GM21367 (cell line): ENCODE measurements around the gene ZNF598.
"Not testable (repeated sequence)": the region's sequence is repeated elsewhere in the genome, so short reads cannot be mapped to it uniquely, and the experiment has no call there.

Experiments used
- ATAC-seq: cut with Tn5 transposase; IDR thresholded peaks from one replicate; pipeline ENCODE4 v1.9.1; 2021; ENCODE audit not compliant: unreplicated experiment

The ZNF598 gene

DNA sequence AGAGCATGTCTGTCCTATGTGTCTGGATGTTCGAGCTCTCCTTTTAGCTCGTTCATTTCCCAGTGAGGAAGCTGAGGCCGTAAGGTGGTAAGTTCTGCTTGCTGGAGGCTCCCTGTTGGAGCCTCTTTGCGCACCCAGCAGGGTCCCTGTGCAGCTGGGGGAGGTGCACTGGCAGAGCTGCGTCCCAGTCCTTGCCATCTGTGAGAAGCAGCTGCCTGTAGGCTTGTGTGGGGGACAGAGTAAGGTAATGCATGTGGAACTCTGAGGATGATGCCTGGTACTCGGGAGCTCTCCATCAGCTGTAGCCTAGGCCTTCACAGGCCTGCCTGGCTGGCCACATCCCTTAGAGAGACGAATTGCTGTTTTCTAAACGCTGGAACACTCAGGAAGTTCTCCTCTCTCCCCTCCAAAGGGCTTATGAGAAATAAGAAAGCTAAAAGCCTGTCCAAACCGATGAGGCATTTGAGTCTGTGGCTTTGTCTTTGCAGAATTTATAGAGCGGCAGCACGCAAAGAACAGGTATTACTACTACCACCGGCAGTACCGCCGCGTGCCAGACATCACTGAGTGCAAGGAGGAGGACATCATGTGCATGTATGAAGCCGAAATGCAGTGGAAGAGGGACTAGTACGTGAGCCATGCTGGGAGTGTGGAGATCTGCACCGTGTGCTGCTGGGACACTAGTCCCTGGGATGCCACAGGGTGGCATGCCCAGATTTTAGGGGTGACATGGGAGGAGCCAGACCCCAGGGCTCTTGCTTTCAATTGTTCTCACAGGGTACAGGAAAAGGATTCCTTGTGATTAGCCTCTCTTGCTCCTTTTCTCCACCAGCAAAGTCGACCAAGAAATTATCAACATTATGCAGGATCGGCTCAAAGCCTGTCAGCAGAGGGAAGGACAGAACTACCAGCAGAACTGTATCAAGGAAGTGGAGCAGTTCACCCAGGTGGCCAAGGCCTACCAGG is 48.7 kb downstream of the ZNF598 start:
- ATAC-seq, result no peak

DNA sequence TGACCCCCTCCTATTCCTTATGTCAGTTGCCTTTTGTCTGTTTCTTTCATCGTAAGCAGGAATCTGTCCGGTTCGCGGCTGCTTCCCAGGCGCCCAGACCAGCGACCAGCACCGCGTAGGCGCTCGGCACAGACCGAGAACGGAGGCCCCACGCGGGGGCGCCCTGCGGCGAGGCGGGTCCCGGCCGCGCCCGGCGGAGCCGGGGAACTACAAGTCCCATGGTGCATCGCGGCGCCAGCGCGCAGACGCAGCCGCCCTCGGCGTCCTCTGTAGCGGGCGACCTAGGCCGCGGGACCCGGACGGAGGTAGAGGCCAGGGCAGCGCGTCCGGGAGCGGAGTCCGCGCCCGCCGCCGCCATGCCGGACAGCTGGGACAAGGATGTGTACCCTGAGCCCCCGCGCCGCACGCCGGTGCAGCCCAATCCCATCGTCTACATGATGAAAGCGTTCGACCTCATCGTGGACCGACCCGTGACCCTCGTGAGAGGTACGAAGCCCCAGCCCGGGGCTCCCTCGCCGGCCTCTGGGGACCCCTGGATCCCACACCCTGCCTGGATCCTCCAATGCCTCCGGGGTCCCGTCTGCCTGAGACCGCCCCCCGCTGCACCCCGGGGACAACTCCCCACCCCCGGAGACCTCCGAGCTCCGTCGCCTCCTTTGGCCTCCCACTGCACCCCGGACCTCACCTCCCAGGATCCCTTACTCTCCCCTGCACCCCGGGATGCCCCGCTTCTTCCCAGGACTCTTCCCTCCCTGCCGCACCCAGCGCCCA is 50.2 kb downstream of the ZNF598 start, which contains the start of gene NDUFB10:
TSS of gene NDUFB10 (plus strand) at position 270 of the 771 bp plus-strand sequence. CDS start at position 357, 87 bp downstream.
- ATAC-seq, result peak; percentile 52

DNA sequence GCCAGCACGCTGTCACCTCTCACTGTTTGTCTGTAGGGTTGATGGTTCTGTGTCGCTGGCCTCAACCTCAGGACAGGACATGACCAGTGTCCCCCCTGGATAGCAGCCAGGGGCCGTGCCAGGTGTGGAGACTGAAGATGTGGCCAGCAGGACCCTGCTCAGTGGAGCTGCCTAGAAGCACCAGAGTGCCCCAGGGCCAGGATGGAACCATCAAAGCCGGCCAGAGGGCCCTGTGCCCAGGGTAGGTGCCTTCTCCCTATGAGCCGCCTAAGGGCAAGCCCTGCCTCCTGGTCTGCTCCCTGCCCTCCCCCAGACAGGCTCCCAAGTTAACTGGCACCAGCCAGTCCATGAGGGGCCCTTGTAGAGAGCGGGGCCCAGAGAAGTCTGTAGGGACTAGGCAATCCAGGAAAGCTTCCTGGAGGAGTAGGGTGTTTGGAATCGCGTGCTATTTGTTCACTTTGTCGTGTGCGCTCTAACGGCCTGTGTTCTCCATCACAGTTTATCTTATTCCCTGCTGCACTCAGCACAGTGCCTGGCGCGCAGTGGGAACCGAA is 50.8 kb downstream of the ZNF598 start:
- ATAC-seq, result no peak

DNA sequence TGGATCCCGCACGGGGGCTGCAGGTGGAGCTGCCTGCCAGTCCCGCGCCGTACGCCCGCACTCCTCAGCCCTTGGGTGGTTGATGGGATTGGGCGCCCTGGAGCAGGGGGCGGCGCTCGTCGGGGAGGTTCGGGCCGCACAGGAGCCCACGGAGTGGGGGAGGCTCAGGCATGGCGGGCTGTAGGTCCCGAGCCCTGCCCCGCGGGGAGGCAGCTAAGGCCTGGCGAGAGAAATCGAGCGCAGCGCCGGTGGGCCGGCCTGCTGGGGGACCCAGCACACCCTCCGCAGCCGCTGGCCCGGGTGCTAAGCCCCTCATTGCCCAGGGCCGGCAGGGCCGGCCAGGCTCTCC is 51.5 kb downstream of the ZNF598 start:
- ATAC-seq, result not testable (repeated sequence)

DNA sequence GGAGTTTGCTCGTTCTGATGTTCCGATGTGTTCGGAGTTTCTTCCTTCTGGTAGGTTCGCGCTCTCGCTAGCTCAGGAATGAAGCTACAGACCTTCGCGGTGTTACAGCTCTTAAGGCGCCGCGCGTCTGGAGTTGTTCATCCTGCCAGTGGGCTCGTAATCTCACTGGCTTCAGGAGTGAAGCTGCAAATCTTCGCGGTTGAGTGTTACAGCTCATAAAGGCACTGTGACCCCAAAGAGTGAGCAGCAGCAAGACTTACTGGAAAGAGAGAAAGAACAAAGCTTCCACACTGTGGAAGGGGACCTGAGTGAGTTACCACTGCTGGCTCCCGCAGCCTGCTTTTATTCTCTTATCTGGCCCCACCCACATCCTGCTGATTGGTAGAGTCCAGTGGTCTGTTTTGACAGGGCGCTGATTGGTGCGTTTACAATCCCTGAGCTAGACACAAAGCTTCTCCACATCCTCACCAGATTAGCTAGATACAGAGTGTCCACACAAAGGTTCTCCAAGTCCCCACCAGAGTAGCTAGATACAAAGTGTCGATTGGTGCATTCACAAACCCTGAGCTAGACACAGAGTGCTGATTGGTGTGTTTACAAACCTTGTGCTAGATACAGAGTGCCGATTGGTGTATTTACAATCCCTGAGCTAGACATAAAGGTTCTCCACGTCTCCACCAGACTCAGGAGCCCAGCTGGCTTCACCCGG is 52.0 kb downstream of the ZNF598 start:
- ATAC-seq, result not testable (repeated sequence)

DNA sequence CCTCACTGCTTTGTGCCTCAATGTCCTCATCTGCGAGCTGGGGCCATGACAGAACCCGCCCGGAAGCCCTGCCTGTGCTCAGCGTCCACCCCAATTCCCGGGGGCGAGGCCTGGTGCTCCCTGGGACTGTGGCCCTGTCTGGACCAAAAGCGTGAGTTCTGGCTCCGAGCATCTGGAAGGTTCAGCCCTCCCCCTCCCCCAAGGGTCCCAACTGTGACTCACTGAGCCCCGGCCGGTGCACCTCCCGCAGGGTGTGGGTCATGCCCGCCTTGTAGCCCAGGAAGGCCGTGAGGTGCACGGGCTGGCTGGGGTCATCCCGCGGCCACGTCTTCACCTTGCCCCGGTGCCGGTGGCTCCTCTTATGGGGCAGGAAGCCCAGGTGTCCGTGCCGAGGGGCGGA is 55.9 kb downstream of the ZNF598 start:
- ATAC-seq, result no peak

DNA sequence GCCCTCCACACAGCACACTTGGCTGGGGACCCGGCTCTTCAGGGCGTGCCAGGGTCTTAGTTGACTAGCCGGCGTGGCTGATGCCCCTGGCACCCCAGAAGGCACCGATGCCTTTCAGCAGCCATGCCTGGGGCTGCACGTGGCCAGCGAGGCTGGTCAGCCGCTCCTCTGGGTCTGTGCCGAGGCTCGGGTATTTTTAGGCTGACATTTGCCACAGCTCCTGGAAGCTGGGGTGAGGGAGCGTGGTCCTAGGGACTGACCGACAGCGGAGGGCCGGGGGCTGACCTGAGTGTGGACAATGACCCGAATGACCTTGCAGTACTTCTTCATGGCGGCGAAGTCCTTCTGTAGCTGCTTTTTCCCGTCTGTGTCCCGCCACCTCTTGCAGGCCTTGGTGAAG is 59.1 kb downstream of the ZNF598 start:
- ATAC-seq, result no peak

DNA sequence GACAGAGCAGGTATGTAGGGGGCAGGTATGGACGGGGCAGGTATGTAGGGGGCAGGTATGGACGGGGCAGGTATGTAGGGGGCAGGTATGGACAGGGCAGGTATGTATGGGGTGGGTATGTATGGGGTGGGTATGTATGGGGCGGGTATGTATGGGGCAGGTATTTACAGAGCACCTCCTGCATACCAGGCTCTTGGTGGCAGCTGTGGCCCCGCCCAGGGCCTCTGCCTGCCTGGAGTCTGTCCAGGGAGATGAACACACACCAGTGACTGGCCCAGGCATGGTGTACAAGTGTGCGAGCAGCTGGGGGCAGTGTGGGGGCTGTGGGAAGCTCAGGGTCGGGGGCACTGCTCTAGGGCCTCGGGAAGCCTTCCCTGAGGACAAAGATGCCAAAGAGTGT is 59.6 kb downstream of the ZNF598 start:
- ATAC-seq, result no peak

DNA sequence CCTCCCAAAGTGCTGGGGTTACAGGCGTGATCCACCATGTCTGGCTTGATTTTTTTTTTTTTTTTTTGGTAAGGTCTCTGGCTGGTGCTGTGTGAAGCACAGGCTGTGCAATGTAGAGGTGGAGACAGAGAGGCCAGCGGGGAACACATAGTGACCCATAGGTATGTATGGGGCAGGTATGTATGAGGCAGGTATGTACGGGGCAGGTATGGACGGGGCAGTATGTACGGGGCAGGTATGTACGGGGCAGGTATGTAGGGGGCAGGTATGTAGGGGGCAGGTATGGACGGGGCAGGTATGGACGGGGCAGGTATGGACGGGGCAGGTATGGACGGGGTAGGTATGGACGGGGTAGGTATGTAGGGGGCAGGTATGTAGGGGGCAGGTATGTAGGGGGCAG is 60.1 kb downstream of the ZNF598 start:
- ATAC-seq, result no peak
